OCI-LY7 (cell line): Measurements from ENCODE around the gene COLEC12.

ENCODE experiments used
- EZH2phosphoT487 ChIP-seq: fragments of 200-600 bp; sonication (generic); IDR thresholded peaks from 2 replicates; pipeline ENCODE4 v1.6.1; 2018; ENCODE audit warnings: low read depth, borderline replicate concordance, mild to moderate bottlenecking, mixed run types, antibody characterized with exemption, low read length, moderate library complexity, mixed read lengths
- TF ChIP-seq, protein P1 (sequence below): fragments of 200-600 bp; sonication (generic); conservative IDR thresholded peaks from 2 replicates; pipeline ENCODE4 v1.5.1; 2014; ENCODE audit warnings: mild to moderate bottlenecking, antibody characterized with exemption, low read length, moderate library complexity, mixed read lengths

DNA sequence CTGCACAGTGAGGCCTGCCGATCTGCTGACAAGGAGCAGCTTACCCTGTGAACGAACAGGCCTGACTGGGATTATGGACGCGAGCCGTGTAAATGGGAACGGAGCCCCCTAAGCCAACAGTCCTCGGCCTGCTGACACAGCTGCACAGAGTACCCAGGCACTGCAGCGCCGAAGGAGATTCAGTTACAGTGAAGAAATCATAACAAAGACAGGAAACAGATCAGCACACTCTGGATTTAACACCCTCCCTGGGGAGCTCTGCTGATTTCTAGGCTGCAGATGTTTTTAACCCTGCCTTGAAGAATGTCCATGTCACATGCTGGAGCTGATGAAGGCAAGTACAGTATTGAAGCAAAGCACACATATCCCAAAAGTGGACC is 43.4 kb downstream of the COLEC12 start:
- TF ChIP-seq, protein P1, sequence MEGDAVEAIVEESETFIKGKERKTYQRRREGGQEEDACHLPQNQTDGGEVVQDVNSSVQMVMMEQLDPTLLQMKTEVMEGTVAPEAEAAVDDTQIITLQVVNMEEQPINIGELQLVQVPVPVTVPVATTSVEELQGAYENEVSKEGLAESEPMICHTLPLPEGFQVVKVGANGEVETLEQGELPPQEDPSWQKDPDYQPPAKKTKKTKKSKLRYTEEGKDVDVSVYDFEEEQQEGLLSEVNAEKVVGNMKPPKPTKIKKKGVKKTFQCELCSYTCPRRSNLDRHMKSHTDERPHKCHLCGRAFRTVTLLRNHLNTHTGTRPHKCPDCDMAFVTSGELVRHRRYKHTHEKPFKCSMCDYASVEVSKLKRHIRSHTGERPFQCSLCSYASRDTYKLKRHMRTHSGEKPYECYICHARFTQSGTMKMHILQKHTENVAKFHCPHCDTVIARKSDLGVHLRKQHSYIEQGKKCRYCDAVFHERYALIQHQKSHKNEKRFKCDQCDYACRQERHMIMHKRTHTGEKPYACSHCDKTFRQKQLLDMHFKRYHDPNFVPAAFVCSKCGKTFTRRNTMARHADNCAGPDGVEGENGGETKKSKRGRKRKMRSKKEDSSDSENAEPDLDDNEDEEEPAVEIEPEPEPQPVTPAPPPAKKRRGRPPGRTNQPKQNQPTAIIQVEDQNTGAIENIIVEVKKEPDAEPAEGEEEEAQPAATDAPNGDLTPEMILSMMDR = no peak
- no peak for TF ChIP-seq EZH2phosphoT487
